A673 (cell line): Measurements from ENCODE around the gene DIS3L2. TPM values are rescaled to one million over a fixed set of nuclear protein-coding genes. Genes with fewer than 3 reads are reported as not detected.

Source experiments
- BruUV-seq: library from RNA; stranded (reverse); fragments of 400-500 nt; replicated peaks from 2 replicates; lab custom pipeline; 2021; lab: Mats Ljungman, UMichigan
- CTCF ChIA-PET: fragments of 300-600 bp; sonication (Branson Sonifier 250); formaldehyde crosslinking; loops from one replicate; lab custom pipeline; 2022; ENCODE audit warnings: antibody characterized with exemption; lab: Charles Lee
- POLR2A ChIA-PET: fragments of 300-600 bp; sonication (Branson Sonifier 250); formaldehyde crosslinking; loops from one replicate; lab custom pipeline; 2022; ENCODE audit warnings: antibody characterized with exemption; ENCODE audit not compliant: low non-redundant PET; lab: Charles Lee
- DNase-seq: peaks from one replicate; pipeline ENCODE4 v3.0.0-alpha.2; 2015; ENCODE audit warnings: low spot score
- H3K27ac ChIP-seq: fragments of 200-600 bp; sonication (generic); 2 replicates; pipeline ENCODE4 v1.5.1; 2016; ENCODE audit warnings: mixed run types, low read depth, mild to moderate bottlenecking, mixed read lengths, antibody characterized with exemption, low read length; ENCODE audit not compliant: poor library complexity, severe bottlenecking
- H3K27me3 ChIP-seq: fragments of 200-600 bp; sonication (generic); replicated peaks from 2 replicates; pipeline ENCODE4 v1.6.1; 2017; ENCODE audit warnings: mixed run types, low read depth, mild to moderate bottlenecking, mixed read lengths, antibody characterized with exemption, low read length; ENCODE audit not compliant: insufficient read depth, poor library complexity
- H3K36me3 ChIP-seq: fragments of 200-600 bp; sonication (generic); 2 replicates; pipeline ENCODE4 v1.6.1; 2016; ENCODE audit warnings: mixed run types, mild to moderate bottlenecking, mixed read lengths, antibody characterized with exemption, low read length; ENCODE audit not compliant: insufficient read depth, poor library complexity, severe bottlenecking
- H3K4me1 ChIP-seq: fragments of 200-600 bp; sonication (generic); 2 replicates; pipeline ENCODE4 v1.6.1; 2017; ENCODE audit warnings: mixed run types, mild to moderate bottlenecking, mixed read lengths, antibody characterized with exemption, low read length; ENCODE audit not compliant: insufficient read depth, poor library complexity, severe bottlenecking
- H3K4me3 ChIP-seq: fragments of 200-600 bp; sonication (generic); 2 replicates; pipeline ENCODE4 v1.5.1; 2016; ENCODE audit warnings: low read depth, mixed run types, mild to moderate bottlenecking, mixed read lengths, low read length; ENCODE audit not compliant: poor library complexity, severe bottlenecking
- H3K9me3 ChIP-seq: fragments of 200-600 bp; sonication (generic); 2 replicates; pipeline ENCODE4 v1.6.1; 2016; ENCODE audit warnings: mixed run types, low read depth, mild to moderate bottlenecking, mixed read lengths, antibody characterized with exemption, low read length; ENCODE audit not compliant: poor library complexity, severe bottlenecking
- EZH2 ChIP-seq: fragments of 200-600 bp; sonication (generic); IDR thresholded peaks from 2 replicates; pipeline ENCODE4 v1.6.1; 2017; ENCODE audit warnings: borderline replicate concordance, low read depth, mild to moderate bottlenecking, mixed read lengths, antibody characterized with exemption, low read length; ENCODE audit not compliant: poor library complexity, severe bottlenecking
- intact Hi-C: fragments of 100-400 bp; cut with micrococcal nuclease; formaldehyde crosslinking; loops from one replicate; pipeline ENCODE4 v1.10.0; 2022; ENCODE audit not compliant: unreplicated experiment
- total RNA-seq: library from RNA; stranded (reverse); gene quantifications from 2 replicates; pipeline ENCODE4 v1.2.3, GENCODE V29; 2021
- TF ChIP-seq, protein P1 (sequence below): fragments of 300-800, 200-600 bp; sonication (generic); conservative IDR thresholded peaks from 2 replicates; pipeline ENCODE4 v1.5.1; 2017; ENCODE audit warnings: low read depth, mild to moderate bottlenecking, antibody characterized with exemption, low read length, moderate library complexity, mixed read lengths

Gene DIS3L2
- total RNA-seq, 1 experiment from 2014 or later, result 38.7 TPM

DNA sequence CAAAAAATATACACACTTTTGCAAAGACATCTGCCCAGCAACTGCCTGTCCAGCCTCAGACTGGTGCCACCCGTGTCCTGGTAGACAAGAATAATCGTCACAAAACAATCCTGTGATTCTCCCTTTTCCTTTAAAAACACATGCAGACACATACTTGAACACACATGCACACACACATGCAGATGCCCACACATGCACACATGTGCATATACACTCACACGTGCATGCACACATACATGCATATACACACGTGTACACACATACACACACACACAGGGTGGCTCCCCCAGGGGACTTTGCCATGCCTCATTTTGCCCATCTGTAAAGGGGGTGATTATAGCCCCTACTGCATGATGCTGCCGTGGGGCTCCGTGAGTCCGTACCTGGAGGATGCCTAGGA lies 392.1 kb downstream of the DIS3L2 start:
- H3K4me3 ChIP-seq, result no peak overlapping the region
- DNase-seq, result no peak
- no peak overlapping the region for H3K27ac ChIP-seq
- H3K27me3 ChIP-seq, result peaks cover 51% of the 10 kb centered on the region
- BruUV-seq, result no TSS peak
- POLR2A ChIA-PET, result no interaction called here
- intact Hi-C loops, result no loop called here
- H3K4me1 ChIP-seq, result no peaks in the 10 kb centered on the region
- CTCF ChIA-PET, result no interaction called here
- no peaks in the 10 kb centered on the region for H3K9me3 ChIP-seq
- TF ChIP-seq, protein P1, sequence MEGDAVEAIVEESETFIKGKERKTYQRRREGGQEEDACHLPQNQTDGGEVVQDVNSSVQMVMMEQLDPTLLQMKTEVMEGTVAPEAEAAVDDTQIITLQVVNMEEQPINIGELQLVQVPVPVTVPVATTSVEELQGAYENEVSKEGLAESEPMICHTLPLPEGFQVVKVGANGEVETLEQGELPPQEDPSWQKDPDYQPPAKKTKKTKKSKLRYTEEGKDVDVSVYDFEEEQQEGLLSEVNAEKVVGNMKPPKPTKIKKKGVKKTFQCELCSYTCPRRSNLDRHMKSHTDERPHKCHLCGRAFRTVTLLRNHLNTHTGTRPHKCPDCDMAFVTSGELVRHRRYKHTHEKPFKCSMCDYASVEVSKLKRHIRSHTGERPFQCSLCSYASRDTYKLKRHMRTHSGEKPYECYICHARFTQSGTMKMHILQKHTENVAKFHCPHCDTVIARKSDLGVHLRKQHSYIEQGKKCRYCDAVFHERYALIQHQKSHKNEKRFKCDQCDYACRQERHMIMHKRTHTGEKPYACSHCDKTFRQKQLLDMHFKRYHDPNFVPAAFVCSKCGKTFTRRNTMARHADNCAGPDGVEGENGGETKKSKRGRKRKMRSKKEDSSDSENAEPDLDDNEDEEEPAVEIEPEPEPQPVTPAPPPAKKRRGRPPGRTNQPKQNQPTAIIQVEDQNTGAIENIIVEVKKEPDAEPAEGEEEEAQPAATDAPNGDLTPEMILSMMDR, result no peak
- TF ChIP-seq EZH2, result no peak
- H3K36me3 ChIP-seq, result no peaks in the 10 kb centered on the region

DNA sequence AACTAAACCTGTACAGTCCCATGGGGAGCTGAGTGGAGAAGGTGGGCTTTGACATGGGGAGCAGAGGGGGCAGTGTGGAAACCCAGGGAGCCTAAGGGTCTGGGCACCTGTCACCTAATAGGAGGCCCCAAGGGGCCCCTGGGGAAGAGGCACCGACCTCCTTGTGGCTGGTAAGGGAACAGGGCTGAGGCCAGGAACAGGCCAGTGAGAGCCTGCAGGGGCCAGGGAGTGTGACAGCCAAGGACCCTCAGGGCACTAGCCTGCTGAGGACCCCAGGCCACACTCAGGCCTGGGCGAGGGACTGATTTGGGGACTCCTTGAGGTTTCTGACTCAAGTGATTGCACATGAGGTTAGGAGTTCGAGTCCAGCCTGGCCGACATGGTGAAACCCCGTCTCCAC lies 392.6 kb downstream of the DIS3L2 start:
- H3K27ac ChIP-seq, result no peak overlapping the region
- DNase-seq, result no peak
- no peak overlapping the region for H3K4me3 ChIP-seq
- no peaks in the 10 kb centered on the region for H3K36me3 ChIP-seq
- no TSS peak for BruUV-seq
- H3K27me3 ChIP-seq, result peaks cover 51% of the 10 kb centered on the region
- H3K4me1 ChIP-seq, result no peaks in the 10 kb centered on the region
- no peak for TF ChIP-seq EZH2
- TF ChIP-seq, protein P1, result no peak
- intact Hi-C loops, result no loop called here
- CTCF ChIA-PET, result no interaction called here
- POLR2A ChIA-PET, result no interaction called here
- H3K9me3 ChIP-seq, result no peaks in the 10 kb centered on the region

GRCh38 chr2:232361646-232362045 lies 400.1 kb downstream of the DIS3L2 start:
- intact Hi-C loops, result no loop called here
- no peaks in the 10 kb centered on the region for H3K27me3 ChIP-seq
- no peak for DNase-seq
- H3K27ac ChIP-seq, result no peak overlapping the region
- no peaks in the 10 kb centered on the region for H3K4me1 ChIP-seq
- H3K36me3 ChIP-seq, result no peaks in the 10 kb centered on the region
- no TSS peak for BruUV-seq
- ChIA-PET CTCF (no interaction called here), POLR2A (no interaction called here)
- no peaks in the 10 kb centered on the region for H3K9me3 ChIP-seq
- TF ChIP-seq EZH2, result no peak
- TF ChIP-seq, protein P1, result no peak
- H3K4me3 ChIP-seq, result no peak overlapping the region
